ENCODE results near the gene ZFP90. TPM values are rescaled to one million over a fixed set of nuclear protein-coding genes. Genes with fewer than 3 reads are reported as not detected.

Gene ZFP90
- total RNA-seq, 2 experiments from 2014 or later = 32.1 to 33.6 TPM

DNA sequence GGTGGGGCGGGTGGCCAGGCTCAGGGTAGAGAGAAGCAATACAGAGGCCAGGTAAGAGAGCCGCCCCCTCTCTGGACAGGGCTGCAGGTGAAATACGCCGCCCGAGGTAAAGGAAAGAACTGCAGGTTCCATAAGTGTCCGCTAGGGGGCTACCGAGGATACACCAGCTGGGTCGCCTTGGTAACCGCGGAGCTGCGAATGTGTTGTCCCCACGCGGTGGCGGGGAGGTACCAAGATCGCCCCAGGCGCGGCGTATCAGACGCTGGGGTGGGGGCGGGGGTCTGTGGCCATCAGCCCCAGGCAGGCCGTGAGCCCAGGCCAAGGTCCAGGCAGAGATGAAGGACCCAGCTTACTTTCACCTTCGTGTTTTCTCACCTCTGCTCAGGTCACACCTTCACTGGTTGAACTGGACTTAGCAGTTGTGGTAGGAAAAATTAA, 18.4 kb upstream of the ZFP90 start:
- H3K4me3 Mint-ChIP-seq = peak overlapping the region; percentile 18
- peak; percentile 95 for ATAC-seq
- POLR2A ChIA-PET = interaction anchor here (0.9 kb wide), 1 partner anchor 19 kb away, joined by 3 read pairs; no protein-coding TSS in a partner anchor
- H3K27ac Mint-ChIP-seq = peak overlapping the region; percentile 34
- H3K27me3 Mint-ChIP-seq (ENCODE audit: low read depth) = no peaks in the 10 kb centered on the region
- DNase-seq = peak; percentile 93
- CTCF ChIA-PET = interaction anchor here (0.5 to 2.5 kb wide), 56 partner anchors 10 to 668 kb away, joined by 3 to 52 read pairs (median 4); partner anchors contain the start of genes CHTF8, SMPD3 and UTP4
- no peaks in the 10 kb centered on the region for H3K9me3 Mint-ChIP-seq (ENCODE audit: insufficient read depth)
- peaks cover 8% of the 10 kb centered on the region for H3K4me1 Mint-ChIP-seq (ENCODE audit: low read depth)
- H3K36me3 Mint-ChIP-seq (ENCODE audit: low read depth) = no peaks in the 10 kb centered on the region

DNA sequence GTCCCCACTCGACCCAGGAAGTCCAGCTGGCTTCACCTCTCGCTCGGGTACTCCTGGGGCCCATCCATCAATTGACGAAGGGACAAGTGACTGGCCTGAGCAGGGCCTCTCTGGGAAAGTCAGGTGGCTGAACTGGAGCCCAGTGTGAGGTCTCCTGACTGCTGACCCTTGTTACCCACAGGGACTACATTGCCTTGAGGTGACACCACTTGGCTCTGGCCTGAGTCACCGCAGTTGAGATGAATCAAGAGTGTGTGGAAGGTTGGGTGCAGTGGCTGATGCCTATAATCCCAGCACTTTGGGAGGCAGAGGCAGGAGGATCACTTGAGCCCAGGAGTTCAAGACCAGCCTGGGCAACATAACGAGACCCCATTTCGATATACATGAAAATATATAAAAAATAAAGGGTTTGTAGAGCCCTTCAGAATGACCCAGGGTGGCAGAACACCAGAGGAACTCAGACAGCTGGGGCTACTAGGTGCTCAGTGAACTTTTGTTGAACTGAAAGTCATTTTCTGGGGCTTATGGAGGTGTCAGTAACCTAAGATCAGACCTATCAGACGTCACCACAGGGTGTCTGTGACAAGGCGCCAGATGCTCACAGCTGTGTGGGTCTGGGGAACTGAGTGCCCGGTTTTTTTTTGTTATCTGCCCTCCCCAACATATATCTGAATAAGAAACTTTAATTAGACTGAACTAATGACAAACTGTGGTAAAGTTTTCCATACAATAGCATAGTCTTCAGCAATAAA, 14.8 kb upstream of the ZFP90 start:
- H3K36me3 Mint-ChIP-seq (ENCODE audit: low read depth) = no peaks in the 10 kb centered on the region
- no peaks in the 10 kb centered on the region for H3K9me3 Mint-ChIP-seq (ENCODE audit: insufficient read depth)
- ATAC-seq (no peak), DNase-seq (no peak)
- ChIA-PET POLR2A (no interaction called here), CTCF (no interaction called here)
- no peak overlapping the region for H3K4me3 Mint-ChIP-seq
- H3K27ac Mint-ChIP-seq = no peak overlapping the region
- H3K27me3 Mint-ChIP-seq (ENCODE audit: low read depth) = no peaks in the 10 kb centered on the region
- peaks cover 16% of the 10 kb centered on the region for H3K4me1 Mint-ChIP-seq (ENCODE audit: low read depth)

DNA sequence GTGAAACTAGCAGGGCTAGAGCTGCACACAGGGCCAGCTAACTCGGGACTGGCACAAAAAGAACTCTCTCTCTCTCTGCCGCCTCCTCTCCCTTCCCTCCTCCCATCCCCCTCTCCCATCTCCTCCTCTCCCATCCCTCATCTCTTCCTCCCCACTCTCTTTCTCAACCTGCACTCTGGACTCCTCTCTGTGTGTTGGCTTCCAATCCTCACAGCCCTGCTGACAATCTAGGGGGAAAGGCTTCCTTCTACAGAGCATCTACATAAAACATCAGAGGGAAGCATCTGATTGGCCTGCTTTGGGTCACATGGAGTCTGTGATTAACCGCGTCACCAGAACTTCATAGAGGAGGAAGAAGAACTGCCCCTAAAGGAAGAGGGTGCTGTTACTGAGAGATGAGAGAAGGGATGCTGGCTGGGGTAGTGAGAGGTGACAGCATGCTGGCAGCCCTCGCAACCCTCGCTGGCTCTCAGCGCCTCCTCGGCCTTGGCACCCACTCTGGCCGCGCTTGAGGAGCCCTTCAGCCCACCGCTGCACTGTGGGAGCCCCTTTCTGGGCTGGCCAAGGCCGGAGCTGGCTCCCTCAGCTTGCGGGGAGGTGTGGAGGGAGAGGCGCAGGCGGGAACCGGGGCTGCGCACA, 12.8 kb upstream of the ZFP90 start:
- H3K4me3 Mint-ChIP-seq = no peak overlapping the region
- ChIA-PET CTCF (interaction anchor here (0.9 to 4.6 kb wide), 3 partner anchors 16 to 170 kb away, joined by 3 to 90 read pairs (median 7); no protein-coding TSS in a partner anchor), POLR2A (no interaction called here)
- no peak overlapping the region for H3K27ac Mint-ChIP-seq
- H3K4me1 Mint-ChIP-seq (ENCODE audit: low read depth) = peaks cover 20% of the 10 kb centered on the region
- H3K27me3 Mint-ChIP-seq (ENCODE audit: low read depth) = no peaks in the 10 kb centered on the region
- H3K9me3 Mint-ChIP-seq (ENCODE audit: insufficient read depth) = no peaks in the 10 kb centered on the region
- no peak for ATAC-seq
- no peak for DNase-seq
- peaks cover under 1% of the 10 kb centered on the region for H3K36me3 Mint-ChIP-seq (ENCODE audit: low read depth)

DNA sequence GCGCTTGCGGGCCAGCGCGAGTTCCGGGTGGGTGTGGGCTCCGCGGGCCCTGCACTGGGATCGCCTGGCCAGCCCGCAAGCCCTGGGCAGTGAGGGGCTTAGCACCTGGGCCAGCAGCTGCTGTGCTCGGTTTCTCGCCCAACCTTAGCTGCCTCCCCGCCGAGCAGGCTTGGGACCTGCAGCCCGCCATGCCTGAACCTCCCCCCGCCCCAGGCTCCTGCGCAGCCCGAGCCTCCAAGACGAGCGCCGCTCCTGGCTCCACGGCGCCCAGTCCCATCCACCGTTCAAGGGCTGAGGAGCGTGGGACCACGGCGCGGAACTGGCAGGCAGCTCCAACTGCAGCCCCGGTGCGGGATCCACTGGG, 12.3 kb upstream of the ZFP90 start:
- no peak for DNase-seq
- ATAC-seq = no peak
- H3K4me1 Mint-ChIP-seq (ENCODE audit: low read depth) = peaks cover 21% of the 10 kb centered on the region
- no peak overlapping the region for H3K4me3 Mint-ChIP-seq
- CTCF ChIA-PET = interaction anchor here (0.9 to 4.6 kb wide), 5 partner anchors 9 to 274 kb away, joined by 3 to 90 read pairs (median 5); no protein-coding TSS in a partner anchor
- peaks cover 2% of the 10 kb centered on the region for H3K36me3 Mint-ChIP-seq (ENCODE audit: low read depth)
- no peak overlapping the region for H3K27ac Mint-ChIP-seq
- H3K27me3 Mint-ChIP-seq (ENCODE audit: low read depth) = no peaks in the 10 kb centered on the region
- H3K9me3 Mint-ChIP-seq (ENCODE audit: insufficient read depth) = no peaks in the 10 kb centered on the region
- POLR2A ChIA-PET = interaction anchor here (0.7 to 1.3 kb wide), 2 partner anchors 12 to 462 kb away, joined by 3 to 5 read pairs; no protein-coding TSS in a partner anchor

DNA sequence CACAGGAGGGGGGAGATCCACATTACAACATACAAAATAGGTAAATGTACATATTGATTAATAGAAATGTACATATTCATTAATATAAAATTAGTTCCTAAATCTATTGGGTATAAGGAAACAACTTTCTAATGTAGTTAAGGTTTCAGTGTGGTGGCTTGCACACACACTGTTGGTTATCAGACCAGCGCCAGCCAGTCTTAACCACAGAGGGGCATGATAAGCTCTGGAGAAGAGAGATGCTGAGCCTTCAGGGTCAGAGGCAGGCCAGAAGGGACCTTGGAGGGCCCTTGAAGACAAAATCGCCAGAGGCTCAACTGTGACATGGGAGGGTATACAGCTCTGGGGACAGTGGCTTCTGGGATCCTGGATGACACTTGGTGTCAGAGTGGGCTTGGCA, 10.9 kb upstream of the ZFP90 start:
- peaks cover 21% of the 10 kb centered on the region for H3K4me1 Mint-ChIP-seq (ENCODE audit: low read depth)
- no peaks in the 10 kb centered on the region for H3K27me3 Mint-ChIP-seq (ENCODE audit: low read depth)
- H3K36me3 Mint-ChIP-seq (ENCODE audit: low read depth) = peaks cover 9% of the 10 kb centered on the region
- DNase-seq (no peak), ATAC-seq (peak; percentile 10)
- H3K4me3 Mint-ChIP-seq = no peak overlapping the region
- CTCF ChIA-PET = interaction anchor here (0.9 to 4.6 kb wide), 26 partner anchors 7 to 605 kb away, joined by 3 to 90 read pairs (median 4); partner anchors contain the start of genes CHTF8, TANGO6, UTP4 and ZFP90
- no peak overlapping the region for H3K27ac Mint-ChIP-seq
- POLR2A ChIA-PET = interaction anchor here (1.1 to 1.3 kb wide), 2 partner anchors 10 to 62 kb away, joined by 3 to 5 read pairs; no protein-coding TSS in a partner anchor
- no peaks in the 10 kb centered on the region for H3K9me3 Mint-ChIP-seq (ENCODE audit: insufficient read depth)

DNA sequence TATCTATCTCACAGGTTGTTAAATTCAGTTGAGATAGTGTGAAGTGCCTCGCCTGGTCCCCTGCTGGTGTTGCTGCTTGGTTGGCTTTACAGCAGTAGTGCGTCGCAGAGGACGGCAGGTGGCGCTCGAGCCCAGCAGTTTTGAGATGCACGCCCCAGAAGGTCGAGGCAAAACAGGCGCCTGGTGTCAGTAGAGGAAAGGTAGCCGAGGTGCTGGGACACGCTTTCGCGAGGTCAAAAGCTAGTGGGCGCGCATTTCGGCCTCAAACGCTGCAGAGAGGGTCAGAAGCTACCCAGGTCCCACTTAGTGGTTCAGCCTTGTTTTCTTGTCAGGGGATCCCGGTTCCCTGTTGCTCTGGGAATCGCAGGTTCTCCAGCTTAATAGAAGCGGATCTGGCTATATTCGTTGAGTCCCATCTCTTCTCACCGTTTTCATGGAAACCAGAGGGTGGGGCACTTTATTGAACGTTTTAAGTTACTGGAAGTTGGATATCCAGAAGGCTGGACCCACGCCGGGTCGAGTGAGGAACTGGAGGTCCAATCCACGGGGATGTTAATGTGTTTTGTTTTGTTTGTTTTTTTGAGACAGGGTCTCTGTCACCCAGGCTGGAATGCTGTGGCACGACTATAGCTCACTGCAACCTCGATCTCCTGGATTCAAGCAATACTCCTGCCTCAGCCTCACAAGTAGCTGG, 10.3 kb upstream of the ZFP90 start:
- ChIA-PET CTCF (interaction anchor here (0.6 to 4.6 kb wide), 36 partner anchors 8 to 1215 kb away, joined by 3 to 90 read pairs (median 4); partner anchors contain the start of genes CHTF8, TANGO6, UTP4 and ZFP90), POLR2A (interaction anchor here (1.1 to 2.2 kb wide), 2 partner anchors 11 to 61 kb away, joined by 3 to 14 read pairs; partner anchors contain the start of gene ZFP90)
- DNase-seq (peak; percentile 93), ATAC-seq (peak; percentile 80)
- Mint-ChIP-seq H3K27ac (no peak overlapping the region), H3K4me3 (peak overlapping the region; percentile 82), H3K27me3 (ENCODE audit: low read depth) (no peaks in the 10 kb centered on the region), H3K4me1 (ENCODE audit: low read depth) (peaks cover 21% of the 10 kb centered on the region), H3K9me3 (ENCODE audit: insufficient read depth) (peaks cover 6% of the 10 kb centered on the region), H3K36me3 (ENCODE audit: low read depth) (peaks cover 15% of the 10 kb centered on the region)

DNA sequence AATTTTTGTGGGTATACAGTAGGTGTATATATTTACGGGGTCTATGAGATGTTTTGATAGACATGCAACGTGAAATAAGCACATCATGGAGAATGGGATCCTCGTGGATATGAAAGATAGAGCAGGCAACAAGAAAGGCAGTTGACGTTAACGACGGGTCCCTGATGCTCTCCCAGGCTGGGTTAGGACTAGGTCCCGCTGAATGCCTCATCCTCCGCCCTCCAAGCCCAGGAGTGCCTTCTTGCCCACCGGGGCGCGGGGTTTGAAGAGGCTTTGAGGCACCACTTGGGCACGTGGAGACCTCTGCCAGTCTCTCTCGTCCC, 9.5 kb upstream of the ZFP90 start:
- H3K36me3 Mint-ChIP-seq (ENCODE audit: low read depth) = peaks cover 17% of the 10 kb centered on the region
- no peak for DNase-seq
- peaks cover 8% of the 10 kb centered on the region for H3K9me3 Mint-ChIP-seq (ENCODE audit: insufficient read depth)
- H3K27me3 Mint-ChIP-seq (ENCODE audit: low read depth) = no peaks in the 10 kb centered on the region
- ATAC-seq = peak; percentile 48
- peaks cover 21% of the 10 kb centered on the region for H3K4me1 Mint-ChIP-seq (ENCODE audit: low read depth)
- ChIA-PET CTCF (interaction anchor here (0.9 to 4.6 kb wide), 14 partner anchors 8 to 595 kb away, joined by 3 to 90 read pairs (median 4); partner anchors contain the start of gene ZFP90), POLR2A (interaction anchor here (2.2 kb wide), 1 partner anchor 10 kb away, joined by 14 read pairs; the partner anchor contains the start of gene ZFP90)
- H3K27ac Mint-ChIP-seq = peak overlapping the region; percentile 63
- H3K4me3 Mint-ChIP-seq = peak overlapping the region; percentile 82

DNA sequence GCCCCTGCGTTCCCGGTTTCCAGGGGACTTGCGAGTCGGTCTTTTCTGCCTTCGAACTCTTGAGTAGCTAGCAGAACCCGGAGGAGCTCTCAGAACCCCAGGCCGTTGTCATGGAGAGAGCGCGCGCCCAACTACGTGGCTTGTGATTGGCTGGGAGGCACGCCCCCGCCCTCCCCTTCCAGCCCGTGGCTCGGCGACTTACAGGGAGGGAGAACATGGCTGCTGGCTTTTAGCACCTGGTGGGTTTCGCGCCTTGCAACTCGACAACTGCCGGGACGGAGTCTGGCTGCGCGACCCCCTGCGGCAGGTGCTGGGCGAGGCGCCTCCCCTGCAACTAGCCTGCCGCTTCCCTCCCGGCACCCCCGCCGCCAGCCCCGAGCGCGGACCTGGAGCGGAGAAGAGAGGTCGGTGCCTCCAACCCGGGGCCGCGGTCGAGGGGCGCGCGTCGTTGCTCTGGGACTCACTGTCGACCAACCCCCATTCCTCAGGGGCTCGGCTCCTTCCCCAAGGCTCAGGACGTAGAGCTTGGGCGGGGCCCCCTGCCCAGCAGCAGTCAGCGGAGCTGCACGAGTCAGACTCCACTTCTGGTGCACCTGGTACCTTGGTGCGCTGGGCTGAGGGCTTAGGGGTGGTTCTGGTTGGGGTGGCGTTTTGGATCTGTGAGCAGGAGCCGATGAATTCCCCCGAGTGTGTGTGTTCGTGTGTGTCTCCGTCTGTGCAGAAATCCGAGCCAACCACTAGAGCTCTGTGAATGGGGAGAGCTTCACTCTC, 9.0 kb upstream of the ZFP90 start:
- CTCF ChIA-PET = interaction anchor here (0.8 to 4.6 kb wide), 8 partner anchors 9 to 594 kb away, joined by 3 to 90 read pairs (median 5); partner anchors contain the start of gene ZFP90
- POLR2A ChIA-PET = interaction anchor here (2.2 kb wide), 1 partner anchor 9 kb away, joined by 14 read pairs; the partner anchor contains the start of gene ZFP90
- DNase-seq = peak; percentile 91
- H3K9me3 Mint-ChIP-seq (ENCODE audit: insufficient read depth) = peaks cover 8% of the 10 kb centered on the region
- H3K4me1 Mint-ChIP-seq (ENCODE audit: low read depth) = peaks cover 21% of the 10 kb centered on the region
- peak; percentile 89 for ATAC-seq
- no peaks in the 10 kb centered on the region for H3K27me3 Mint-ChIP-seq (ENCODE audit: low read depth)
- H3K36me3 Mint-ChIP-seq (ENCODE audit: low read depth) = peaks cover 19% of the 10 kb centered on the region
- peak overlapping the region; percentile 78 for H3K27ac Mint-ChIP-seq
- peak overlapping the region; percentile 82 for H3K4me3 Mint-ChIP-seq

DNA sequence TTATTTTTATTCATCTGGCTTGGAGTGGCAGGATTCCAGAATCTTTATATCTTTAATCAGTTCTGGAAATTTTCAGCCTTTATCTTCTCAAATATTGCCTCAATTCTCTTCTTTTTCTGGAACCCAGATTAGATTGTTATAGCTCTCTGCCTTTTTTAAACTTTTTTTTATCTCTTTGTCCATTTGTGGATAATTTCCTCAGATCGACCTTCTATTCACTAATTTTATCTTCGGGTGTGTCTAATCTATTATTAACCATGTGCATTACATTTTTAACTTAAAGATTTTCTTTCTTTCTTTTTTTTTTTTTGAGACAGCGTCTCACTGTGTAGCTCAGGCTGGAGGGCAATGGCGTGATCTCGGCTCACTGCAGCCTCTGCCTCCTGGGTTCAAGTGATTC, 5.2 kb upstream of the ZFP90 start:
- peaks cover 8% of the 10 kb centered on the region for H3K9me3 Mint-ChIP-seq (ENCODE audit: insufficient read depth)
- ChIA-PET POLR2A (interaction anchor here (0.6 kb wide), 1 partner anchor 848 kb away, joined by 3 read pairs; no protein-coding TSS in a partner anchor), CTCF (interaction anchor here (1.3 kb wide), 1 partner anchor 56 kb away, joined by 6 read pairs; no protein-coding TSS in a partner anchor)
- no peaks in the 10 kb centered on the region for H3K27me3 Mint-ChIP-seq (ENCODE audit: low read depth)
- H3K36me3 Mint-ChIP-seq (ENCODE audit: low read depth) = peaks cover 29% of the 10 kb centered on the region
- no peak overlapping the region for H3K4me3 Mint-ChIP-seq
- ATAC-seq = no peak
- DNase-seq = no peak
- H3K27ac Mint-ChIP-seq = no peak overlapping the region
- H3K4me1 Mint-ChIP-seq (ENCODE audit: low read depth) = peaks cover 25% of the 10 kb centered on the region

DNA sequence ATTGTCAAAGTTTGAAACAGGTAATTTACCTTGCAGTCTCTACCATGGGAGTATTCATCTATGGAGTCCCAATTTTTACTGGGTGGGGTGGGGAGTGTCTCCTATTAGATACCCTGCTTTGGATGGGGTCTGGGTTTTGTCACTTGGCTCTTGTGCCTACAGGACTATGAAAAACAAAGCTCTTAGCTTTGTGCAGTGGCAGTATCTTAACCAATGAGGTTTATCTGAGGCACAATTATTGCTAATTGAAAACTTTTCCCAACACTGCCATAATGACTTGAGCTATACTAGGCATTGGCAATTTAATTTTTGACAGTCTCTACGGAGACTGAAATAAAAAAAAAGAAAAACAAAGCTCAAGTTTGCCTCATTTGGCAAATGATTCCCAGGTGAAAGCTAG, 3.8 kb upstream of the ZFP90 start:
- CTCF ChIA-PET = interaction anchor here (1.0 kb wide), 2 partner anchors 8 to 25 kb away, joined by 3 read pairs; no protein-coding TSS in a partner anchor
- Mint-ChIP-seq H3K9me3 (ENCODE audit: insufficient read depth) (peaks cover 10% of the 10 kb centered on the region), H3K36me3 (ENCODE audit: low read depth) (peaks cover 38% of the 10 kb centered on the region), H3K27me3 (ENCODE audit: low read depth) (no peaks in the 10 kb centered on the region), H3K4me3 (no peak overlapping the region), H3K4me1 (ENCODE audit: low read depth) (peaks cover 22% of the 10 kb centered on the region), H3K27ac (no peak overlapping the region)
- ATAC-seq = no peak
- no peak for DNase-seq
- POLR2A ChIA-PET = no interaction called here
